ENCODE data around the gene UBE2E2. TPM values are rescaled to one million over a fixed set of nuclear protein-coding genes. Genes with fewer than 3 reads are reported as not detected.
"Not testable (repeated sequence)": the region's sequence is repeated elsewhere in the genome, so short reads cannot be mapped to it uniquely, and the experiment has no call there.

The UBE2E2 gene
- total RNA-seq, 1 donor from 2014 or later = 33.9 TPM

DNA sequence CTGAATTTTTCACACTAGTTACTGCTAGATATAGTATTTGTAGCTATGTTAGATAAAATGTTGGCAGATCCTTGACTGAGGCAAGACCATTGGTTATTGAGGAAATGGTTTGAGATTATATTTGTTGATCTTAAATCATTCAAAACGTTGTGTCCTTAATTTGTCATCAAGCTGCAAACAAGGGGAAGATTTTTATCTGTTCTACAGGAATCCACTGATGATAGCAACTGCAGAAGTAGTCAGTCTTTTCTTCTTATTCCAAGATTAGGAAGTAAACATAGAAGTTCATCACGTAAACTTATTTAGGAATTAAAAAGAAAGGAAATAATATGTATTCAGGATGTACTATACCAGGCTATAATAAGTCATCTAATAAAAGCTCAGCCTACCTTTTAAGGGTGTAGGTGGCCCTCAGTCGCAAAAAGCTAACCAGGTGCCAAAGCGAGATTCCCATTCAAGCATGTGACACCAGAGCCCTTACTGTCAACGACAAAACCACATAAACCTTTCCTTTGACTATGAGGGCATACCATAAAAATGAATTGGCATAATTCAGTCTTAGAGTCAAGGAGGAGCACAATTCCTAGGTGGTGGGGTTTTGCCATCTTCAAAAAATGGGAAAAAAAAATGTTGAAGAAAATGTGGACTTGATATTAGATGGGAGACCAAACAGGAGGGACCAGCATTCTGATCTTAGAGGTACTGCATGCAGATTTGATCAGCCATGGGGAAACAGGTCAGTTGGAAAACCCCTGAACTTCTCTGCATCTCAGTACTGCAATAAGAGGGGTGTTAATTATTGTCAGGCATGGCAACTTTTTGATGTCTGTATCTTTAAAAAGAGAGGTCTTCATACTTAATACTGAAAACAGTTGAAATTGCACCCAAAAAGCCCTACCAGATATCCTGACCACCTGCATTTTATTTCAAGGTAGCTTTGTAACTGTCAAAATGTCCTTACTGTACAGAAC lies 390.1 kb downstream of the UBE2E2 start:
- ATAC-seq = no peak

DNA sequence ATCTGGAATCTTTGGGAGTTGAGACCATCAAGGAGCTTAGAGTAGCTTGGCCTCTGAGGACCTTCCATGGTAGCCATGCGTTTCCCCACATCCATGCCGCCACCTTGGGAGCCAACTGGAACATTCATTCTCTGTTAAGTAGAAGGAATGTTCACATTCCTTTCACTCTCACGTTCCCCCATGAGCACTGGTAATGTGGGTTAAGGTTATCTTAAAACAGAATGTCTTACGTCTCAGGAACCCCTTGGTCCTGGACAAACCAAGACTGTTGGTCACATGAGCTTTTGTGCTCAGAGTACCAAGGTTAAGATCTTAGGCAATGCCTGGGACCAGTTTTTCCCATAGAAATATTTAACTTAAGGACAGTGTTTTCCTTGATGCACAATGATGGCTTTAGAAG lies 390.9 kb downstream of the UBE2E2 start:
- no peak for ATAC-seq

DNA sequence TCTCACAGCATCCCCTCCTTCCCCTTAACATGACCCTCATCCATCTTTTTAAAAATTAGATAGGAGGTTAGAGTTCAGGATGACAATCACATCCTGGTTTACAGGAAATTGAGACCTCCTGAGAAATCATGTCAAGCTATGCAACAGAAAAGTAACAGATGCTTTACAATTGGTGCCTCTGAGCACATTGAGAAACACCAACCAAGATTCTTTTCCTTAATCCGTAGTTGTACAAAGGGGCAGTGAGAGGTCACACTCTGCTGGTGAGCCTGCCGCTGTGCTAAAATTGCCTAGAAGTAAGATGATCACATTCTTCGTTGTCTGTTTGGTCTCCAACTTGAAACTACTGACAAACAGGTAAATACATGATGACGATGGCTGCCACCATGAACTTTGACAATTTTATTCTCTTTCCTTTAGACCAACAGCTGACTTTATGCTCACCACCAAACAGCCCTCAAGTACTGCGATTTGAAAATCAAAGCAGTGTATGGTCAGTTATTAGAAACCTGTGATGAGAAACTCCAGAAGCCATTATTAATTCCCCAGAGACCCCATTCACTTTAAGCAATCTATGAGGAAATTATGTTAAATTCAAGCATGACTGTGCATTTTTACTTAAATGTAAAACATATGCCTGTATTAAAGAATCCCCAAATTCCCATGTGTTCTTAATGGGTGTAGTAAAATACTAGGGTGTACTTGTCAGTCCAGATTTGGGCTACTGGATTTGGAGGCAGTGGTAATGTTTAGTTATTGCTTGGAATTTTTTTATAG lies 392.0 kb downstream of the UBE2E2 start:
- ATAC-seq = no peak

DNA sequence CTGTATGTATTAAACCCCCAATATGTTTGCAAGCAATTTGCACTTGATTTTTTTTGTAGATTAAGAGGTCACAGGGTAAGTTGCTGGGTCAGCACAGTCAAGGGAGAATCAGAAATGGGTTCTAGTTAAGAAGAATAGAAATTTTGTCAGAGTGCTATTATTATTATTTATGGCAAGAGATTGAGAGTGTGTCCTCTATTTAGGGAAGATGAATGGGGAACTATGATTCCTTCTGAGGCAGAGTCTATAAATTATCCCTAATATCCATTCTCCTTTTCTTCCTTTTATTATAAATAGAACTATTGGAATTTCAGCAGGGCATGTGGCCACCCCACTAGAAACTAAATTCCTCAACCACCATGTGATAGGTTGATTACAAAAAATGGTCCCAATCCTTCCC lies 392.7 kb downstream of the UBE2E2 start:
- no peak for ATAC-seq

DNA sequence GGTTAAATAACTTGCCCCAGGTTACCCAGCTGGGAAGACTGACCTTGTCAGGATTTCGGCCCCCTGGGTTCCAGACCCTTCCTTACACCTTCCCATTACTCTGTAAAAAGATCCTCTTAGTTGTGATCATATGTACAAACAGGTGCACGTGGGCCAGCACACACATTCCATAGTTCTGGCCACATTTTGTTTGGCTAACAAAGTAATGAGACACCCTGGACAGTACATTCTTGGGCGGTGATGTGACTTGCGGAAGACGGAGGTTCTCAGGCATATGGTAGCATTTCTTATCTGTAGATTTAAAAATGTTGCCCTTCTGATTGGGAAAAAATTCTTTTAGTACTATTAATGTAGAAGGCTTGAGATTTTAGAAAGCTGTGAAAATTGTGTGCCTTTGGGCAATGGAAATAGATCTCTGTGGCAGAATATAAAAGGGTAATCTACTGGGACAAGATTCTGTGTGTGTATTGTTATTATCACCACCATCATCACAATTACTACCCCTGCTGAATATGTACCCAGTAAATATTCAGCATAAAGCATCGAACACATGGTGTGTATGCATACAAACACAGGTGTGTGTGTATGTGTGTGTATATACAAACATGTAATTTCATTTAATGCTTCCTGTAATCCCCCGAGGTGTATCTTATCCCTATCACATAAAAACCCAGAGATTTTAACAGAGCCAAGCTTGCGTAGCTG lies 397.2 kb downstream of the UBE2E2 start:
- no peak for ATAC-seq

DNA sequence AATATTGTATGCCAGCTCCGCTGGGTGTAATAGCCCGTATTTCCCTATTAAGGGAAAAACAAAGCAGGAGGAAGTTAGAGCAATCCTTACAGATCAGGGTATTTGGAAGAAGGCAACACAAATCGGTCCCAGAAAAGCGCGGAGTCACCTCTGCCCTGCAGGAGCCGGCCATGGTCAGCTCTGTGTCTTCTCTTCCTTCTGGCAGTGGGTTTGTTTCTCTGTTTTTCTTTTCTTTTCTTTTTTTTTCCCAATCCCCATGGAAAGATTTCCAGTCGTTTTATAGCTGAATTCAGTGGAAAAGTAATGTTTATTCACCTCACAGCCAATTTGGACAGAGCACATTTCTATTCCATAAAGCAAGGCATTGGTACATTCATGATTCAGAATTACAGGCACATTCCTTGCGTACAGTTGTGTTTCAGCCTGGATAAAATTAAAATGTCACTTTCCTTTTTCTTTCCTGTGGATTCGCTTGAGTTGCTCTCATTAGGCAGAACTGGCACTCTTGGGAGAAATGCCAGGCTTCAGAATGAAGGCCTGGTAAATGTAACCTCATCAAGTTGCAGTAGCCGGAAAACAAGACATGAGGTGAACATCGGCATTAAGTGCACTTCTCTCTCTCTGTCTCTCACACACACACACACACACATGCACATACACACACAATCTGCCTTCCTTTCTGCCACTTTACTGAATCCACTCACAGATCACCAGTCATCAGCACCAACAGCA lies 398.1 kb downstream of the UBE2E2 start:
- no peak for ATAC-seq

DNA sequence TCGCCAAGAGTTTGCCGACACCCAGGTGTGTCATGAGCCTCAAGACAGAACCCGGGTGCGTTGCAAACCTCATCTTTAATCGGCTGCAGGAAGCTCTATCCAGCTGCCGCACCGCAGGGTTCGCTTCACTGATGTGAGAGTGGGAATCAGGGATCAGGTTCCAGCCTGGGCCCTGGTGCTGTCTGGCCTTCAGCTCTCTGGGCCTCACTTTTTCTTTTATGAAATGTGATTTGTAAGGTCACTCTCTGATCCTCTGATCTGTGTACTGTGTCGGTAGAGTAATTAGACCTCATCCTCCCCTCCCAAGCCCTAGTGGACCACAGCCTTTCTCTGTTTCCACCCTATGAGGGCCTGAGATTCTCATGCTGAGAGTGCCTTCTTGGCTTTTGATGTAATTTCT lies 399.8 kb downstream of the UBE2E2 start:
- no peak for ATAC-seq

DNA sequence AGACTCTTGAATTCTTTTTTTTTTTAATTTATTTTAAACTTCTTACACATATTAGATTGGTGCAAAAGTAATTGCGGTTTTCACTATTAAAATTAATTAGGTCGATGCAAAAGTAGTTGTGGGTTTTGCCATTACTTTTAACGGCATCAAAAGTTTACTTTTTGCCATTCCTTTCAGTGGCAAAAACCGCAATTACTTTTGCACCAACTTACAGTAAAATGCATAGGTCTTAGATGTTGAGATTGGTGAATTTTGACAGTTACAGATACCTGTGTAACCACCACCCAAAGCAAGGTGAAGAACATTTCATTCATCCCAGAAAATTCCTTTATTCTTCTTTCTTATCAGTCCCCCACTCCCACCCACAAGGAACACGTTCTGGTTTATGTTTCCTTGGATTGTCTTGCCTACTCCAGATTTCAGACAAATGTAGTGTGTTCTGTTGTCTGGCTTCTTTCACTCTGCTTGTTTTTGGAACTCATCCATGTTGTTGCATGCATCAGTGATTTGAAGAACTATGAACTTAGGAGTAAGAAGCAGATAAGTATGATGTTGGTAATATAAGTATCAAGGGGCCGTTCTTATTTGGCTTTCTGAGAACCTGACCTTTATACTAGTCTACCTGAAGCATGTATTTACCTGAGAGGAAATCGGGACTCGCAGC lies 404.2 kb downstream of the UBE2E2 start:
- ATAC-seq = no peak

DNA sequence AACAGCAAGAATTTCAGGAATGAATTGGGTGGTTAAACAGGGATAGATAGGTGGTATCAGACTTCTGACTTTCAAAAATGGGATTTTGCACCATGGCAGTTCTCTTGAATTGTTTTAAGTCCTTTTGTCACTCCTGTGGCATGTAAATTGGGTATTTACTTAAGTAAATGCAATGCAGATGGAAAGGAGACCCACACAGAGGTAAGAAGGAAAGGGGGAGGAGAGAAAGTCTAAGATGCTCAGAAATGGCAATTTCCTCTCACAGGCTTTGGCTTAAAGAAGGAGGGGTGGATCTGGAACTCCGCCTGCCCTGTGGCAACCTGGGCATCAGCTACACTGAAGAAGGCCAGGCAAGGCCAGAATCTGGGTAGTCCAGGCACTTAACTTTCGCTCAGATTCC lies 405.5 kb downstream of the UBE2E2 start:
- no peak for ATAC-seq

DNA sequence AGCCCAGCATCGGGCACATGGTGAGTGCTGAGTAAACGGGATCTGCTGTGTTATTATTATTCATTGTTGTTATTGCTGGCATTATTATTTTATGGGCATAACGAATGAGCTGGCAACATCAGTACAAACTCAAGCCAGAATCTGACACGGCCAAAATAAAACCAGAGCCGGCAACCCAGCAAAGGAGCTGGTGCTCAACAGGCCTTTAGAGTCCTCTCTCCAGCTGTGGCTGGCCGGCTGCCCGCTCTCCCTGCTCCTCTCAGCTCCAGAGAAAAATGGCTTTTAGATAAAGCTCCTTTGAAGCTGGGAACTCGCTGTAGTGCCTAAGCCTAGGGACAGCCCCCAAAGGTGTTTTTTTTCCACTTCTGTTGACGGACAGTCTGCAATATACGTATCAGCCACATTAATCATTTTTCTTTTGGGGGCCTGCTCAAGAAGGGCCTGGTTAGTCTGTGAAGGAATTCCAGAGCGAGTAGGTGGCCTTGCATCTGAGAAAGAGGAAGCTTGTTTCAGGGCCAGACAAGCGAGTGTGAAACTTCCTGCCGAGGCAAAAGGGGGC lies 408.7 kb downstream of the UBE2E2 start:
- no peak for ATAC-seq

DNA sequence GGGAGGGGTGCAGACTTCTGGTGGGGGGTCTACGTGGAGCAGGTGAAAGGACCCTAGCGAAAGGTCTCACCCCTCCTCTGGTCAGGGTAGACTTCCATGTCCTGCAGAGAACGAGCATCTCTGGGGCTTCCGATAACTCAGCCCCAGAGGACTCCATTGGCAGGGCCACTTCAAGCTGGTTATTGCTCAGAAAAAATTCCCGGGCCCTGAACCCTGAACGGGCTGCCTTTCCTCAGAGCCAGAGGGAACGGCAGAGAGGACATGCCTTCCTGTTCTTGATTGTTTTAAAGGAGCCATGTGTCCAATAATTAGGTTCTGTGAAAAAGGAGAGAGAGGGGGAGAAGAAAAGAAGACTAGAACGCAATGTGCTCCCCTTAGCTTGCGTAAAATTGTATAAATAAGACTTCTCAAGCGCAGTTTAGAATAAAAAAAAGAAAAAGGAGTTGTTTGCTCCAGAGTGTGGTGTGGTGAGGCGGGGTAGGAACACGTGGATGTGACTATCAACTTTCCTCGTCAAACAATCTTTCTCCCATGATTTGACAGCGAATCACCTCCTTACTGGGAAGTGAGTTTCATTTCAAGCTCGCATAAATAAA lies 409.3 kb downstream of the UBE2E2 start:
- ATAC-seq = no peak

DNA sequence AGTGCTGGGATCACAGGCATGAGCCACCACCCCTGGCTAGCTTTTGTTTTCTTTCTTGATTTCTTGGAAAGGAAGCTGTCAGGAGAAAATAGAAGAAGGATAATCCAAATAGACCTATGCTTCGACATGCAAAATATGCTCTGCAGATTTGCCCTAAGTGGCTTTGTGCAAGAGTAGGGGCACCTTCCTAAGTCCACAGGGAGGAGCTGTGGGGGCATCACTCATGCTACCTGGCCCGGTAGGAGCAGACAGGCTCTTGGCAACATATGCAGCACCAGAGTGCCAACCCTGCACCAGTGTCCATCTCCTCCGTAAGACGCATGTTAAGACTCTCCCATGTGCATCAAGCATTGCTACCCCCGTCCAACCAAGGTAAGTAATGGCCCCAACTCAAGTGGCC lies 411.9 kb downstream of the UBE2E2 start:
- no peak for ATAC-seq

DNA sequence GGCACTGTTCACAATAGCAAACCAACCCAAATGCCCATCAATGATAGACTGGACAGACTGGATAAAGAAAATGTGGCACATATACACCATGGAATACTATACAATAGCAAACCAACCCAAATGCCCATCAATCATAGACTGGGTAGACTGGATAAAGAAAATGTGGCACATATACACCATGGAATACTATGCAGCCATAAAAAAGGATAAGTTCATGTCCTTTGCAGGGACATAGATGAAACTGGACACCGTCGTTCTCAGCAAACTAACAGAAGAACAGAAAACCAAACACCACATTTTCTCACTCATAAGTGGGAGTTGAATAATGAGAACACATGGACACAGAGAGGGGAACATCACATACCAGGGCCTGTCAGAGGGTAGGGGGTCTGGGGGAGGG lies 415.3 kb downstream of the UBE2E2 start:
- not testable (repeated sequence) for ATAC-seq

DNA sequence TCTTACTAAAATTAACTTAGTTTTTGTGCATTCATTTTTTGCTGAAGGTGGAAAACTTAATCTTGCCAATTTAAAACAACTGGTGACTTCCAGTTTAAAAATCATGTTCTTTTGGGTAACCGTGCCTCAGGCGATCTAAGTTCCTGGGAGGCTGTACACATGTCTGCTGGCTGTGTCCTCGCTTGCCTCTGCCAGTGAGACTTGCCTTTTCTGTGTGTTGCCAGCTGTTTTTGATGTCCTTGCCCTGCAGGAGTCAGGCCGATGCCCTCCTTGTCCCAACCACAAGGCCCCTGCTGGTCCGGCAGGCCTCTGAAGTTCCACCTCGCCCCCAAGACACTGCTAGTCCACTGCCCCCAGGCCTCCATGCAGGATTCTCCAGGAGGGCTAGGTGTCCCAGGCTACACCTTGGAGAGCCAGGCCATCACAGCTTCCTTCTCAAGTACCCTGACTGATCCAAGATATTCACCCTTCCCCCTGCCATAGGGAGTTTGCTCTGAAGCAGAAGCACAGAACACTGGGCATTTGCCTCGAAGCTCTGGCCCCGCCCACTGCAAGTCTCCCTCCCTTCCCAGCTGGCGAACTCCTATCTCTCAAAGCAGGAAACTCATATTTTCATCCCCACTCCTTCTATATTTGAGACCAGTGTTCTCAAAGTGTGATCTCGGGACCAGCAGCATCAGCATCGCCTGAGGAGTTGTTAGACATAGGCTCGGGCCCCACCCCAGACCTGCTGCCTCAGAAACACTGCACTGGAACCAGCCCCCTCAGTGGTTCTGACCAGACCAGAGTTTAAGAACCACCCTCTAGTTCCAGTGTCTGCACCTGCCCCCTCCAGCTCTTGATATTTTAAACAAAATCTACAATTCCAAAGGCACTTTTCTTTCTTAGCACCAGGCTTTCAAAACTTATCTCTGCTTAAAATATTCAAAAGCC lies 416.8 kb downstream of the UBE2E2 start:
- ATAC-seq = peak; percentile 33

DNA sequence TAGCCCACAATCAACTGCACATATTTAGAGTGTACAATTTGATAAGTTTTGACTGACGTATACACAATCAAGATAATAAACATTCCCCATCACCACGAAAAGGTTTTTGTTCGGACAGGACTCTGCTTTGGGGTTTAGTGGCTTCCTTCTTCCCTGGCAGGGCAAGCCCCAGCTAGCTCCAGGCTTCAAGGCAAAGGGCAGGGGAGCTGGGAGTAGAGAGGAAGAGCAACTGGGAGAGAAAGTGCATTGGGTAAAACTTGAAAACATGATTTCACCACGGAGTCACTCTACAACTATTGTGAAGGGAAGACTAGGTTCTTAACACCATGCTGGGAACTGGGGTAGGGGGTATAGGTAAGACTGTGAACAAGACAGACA lies 417.5 kb downstream of the UBE2E2 start:
- ATAC-seq = peak; percentile 78

DNA sequence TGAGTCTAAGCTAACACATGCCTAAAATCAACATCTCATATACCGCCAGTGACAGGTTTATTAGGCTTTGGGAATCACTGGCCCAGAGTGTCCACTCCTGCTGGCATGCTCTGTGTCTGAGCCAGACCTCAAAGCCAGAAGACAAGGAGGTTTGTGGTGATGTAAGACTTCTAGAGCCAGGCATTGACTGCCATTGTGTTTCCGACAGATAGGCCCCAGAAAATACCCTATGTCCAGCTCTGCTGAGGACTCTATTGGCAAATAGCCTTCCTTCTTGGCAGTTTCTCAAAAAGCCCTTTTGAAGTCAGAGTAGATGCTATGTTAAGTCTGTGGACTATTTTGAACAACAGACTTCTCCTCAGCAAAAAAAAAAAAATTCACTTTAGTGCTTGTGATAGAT lies 420.7 kb downstream of the UBE2E2 start:
- ATAC-seq = no peak

DNA sequence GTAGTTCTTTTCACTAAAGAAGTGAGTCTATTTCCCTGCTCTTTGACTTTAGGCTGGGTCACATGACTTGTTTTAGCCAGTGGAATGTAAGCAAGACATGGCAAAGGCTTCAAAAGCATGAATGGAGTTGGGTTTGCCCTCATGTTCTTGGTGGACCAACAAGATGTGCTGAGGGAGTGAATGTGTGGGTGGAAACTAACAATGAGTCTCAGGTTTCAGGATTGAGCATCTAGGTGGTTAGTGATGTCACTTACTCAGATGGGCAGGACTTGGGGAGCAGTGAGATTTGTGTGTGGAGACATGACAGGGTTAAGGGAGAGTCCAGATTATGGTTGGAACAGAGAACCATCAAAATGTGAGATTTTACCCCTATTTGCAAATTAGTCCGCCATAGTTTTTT lies 421.2 kb downstream of the UBE2E2 start:
- ATAC-seq = no peak

DNA sequence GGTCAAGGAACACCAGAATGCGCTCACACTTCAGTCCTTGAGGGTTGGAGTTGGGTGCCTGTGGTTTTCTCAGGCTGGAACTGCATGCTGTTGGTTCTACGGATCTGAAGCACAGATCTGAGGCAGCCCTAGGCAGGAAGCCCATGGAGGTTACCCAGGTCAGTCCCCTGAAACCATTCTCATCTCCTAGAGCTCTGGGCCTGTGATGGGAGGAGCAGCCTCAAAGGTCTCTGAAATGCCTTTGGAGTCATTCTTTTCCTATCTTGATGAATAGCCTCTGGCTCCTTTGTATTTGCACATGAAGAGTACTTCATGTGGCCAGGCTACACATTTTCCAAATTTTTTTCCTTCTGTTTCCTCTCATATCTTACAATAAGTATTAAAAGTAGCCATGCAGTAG lies 423.3 kb downstream of the UBE2E2 start:
- ATAC-seq = no peak

DNA sequence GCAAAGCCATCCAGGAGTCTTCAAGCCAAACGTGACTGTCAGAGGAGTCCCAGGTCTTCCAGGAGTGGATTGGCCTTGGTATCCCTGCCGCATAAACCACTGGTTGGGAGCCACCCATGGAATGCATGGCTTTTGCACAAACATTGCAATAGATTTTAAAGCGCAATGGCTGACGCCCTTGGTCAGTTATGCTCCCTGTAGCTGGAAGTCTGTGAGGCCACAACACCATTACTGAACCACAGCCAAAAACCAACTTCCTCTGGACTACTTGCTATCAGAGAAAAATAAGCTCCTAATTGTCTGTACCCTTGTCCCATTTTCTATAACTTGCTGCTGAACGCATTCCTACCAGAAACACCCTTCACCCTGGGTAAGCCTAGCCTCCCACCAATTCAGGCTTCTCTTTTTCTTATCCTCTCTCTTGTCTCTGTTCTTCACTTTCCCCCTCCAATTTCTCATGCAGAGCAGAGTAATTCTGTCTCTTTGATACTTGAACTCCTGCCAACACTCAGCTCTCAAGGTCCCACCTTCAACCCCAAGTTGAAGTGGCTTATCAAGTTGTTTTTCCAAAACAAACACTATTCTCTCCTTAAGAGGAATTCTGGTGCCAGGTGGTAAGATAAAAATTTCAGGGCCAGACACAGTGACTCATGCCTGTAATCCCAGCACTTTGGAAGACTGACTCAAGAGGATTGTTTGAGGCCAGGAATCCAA lies 426.2 kb downstream of the UBE2E2 start:
- no peak for ATAC-seq

Data from esophagus mucosa (tissue), 1 donor.